Nasal cavity respiratory epithelium epithelial cell of viscerocranial mucosa (primary cell): ENCODE measurements around the gene CPEB2. TPM values are rescaled to one million over a fixed set of nuclear protein-coding genes. Genes with fewer than 3 reads are reported as not detected.

ENCODE experiments used
- total RNA-seq: library from RNA; depleted of rRNA; stranded (reverse); fragments of >200 nt; gene quantifications from 2 replicates; pipeline ENCODE4 v1.2.3, GENCODE V29; 2014

Gene CPEB2
- 16.4 and 28.8 TPM in 2 replicates for total RNA-seq

GRCh38 chr4:15001869-15002658 lies at the start of gene CPEB2:
CPEB2 (plus strand) TSS chr4:15002481; CDS start chr4:15002674, 193 bp downstream.

